OCI-LY1 (cell line): ENCODE data around the gene ALDH1B1.

ENCODE experiments used
- H2AFZ ChIP-seq: fragments of 200-600 bp; sonication (generic), shearing (Covaris generic); 2 replicates; pipeline ENCODE4 v1.6.0; 2014; ENCODE audit warnings: antibody characterized with exemption, mild to moderate bottlenecking, low read length
- H3F3A ChIP-seq: fragments of 200-600 bp; sonication (generic), shearing (Covaris generic); 2 replicates; pipeline ENCODE4 v1.6.0; 2014; ENCODE audit warnings: mild to moderate bottlenecking, antibody characterized with exemption, low read length, moderate library complexity; ENCODE audit not compliant: insufficient read depth
- H3K27ac ChIP-seq: fragments of 200-600 bp; sonication (generic); 2 replicates; pipeline ENCODE4 v1.5.1; 2014; ENCODE audit warnings: low read length, mixed run types, mild to moderate bottlenecking, low read depth; ENCODE audit not compliant: poor library complexity, severe bottlenecking
- H3K27me3 ChIP-seq: fragments of 200-600 bp; sonication (generic); 2 replicates; pipeline ENCODE4 v1.6.0; 2014; ENCODE audit warnings: antibody characterized with exemption, mild to moderate bottlenecking, low read length, moderate library complexity; ENCODE audit not compliant: insufficient read depth
- H3K36me3 ChIP-seq: fragments of 200-600 bp; sonication (generic); 2 replicates; pipeline ENCODE4 v1.6.1; 2014; ENCODE audit warnings: mild to moderate bottlenecking, antibody characterized with exemption, low read length, moderate library complexity, mixed read lengths; ENCODE audit not compliant: insufficient read depth
- H3K4me1 ChIP-seq: fragments of 200-600 bp; sonication (generic); 2 replicates; pipeline ENCODE4 v1.5.1; 2014; ENCODE audit warnings: mild to moderate bottlenecking, low read length, moderate library complexity; ENCODE audit not compliant: insufficient read depth, severe bottlenecking
- H3K4me2 ChIP-seq: fragments of 200-600 bp; sonication (generic), shearing (Covaris generic); 2 replicates; pipeline ENCODE4 v1.6.1; 2014; ENCODE audit warnings: low read length
- H3K4me3 ChIP-seq: fragments of 200-600 bp; sonication (generic); 2 replicates; pipeline ENCODE4 v1.5.1; 2014; ENCODE audit warnings: low read length, low read depth, mild to moderate bottlenecking, mixed read lengths; ENCODE audit not compliant: poor library complexity, severe bottlenecking
- H3K79me2 ChIP-seq: fragments of 200-600 bp; shearing (Covaris generic); 2 replicates; pipeline ENCODE4 v1.6.1; 2016; ENCODE audit warnings: mixed run types, low read length, mixed read lengths; ENCODE audit not compliant: insufficient read depth
- H3K9ac ChIP-seq: fragments of 200-600 bp; sonication (generic), shearing (Covaris generic); 2 replicates; pipeline ENCODE4 v1.6.1; 2014; ENCODE audit warnings: mild to moderate bottlenecking, low read length, mixed read lengths
- H3K9me2 ChIP-seq: fragments of 200-600 bp; sonication (generic), shearing (Covaris generic); 2 replicates; pipeline ENCODE4 v1.6.1; 2014; ENCODE audit warnings: low read depth, mild to moderate bottlenecking, low read length, mixed read lengths
- H3K9me3 ChIP-seq: fragments of 200-600 bp; shearing (Covaris generic); 2 replicates; pipeline ENCODE4 v1.6.1; 2014; ENCODE audit warnings: low read length, mixed read lengths
- H4K20me1 ChIP-seq: fragments of 200-600 bp; sonication (generic), shearing (Covaris generic); 2 replicates; pipeline ENCODE4 v1.6.0; 2016; ENCODE audit warnings: mild to moderate bottlenecking, low read length; ENCODE audit not compliant: insufficient read depth
- CTCF ChIP-seq: fragments of 200-600 bp; sonication (generic), shearing (Covaris generic); IDR thresholded peaks from 2 replicates; pipeline ENCODE4 v1.5.1; 2017; ENCODE audit warnings: mild to moderate bottlenecking, antibody characterized with exemption, low read length, moderate library complexity, mixed read lengths
- EZH2 ChIP-seq: fragments of 200-600 bp; sonication (generic), shearing (Covaris generic); IDR thresholded peaks from 2 replicates; pipeline ENCODE4 v1.8.0; 2017; ENCODE audit warnings: borderline replicate concordance, mixed run types, mild to moderate bottlenecking, antibody characterized with exemption, low read length, moderate library complexity, mixed read lengths

ALDH1B1 gene

GRCh38 chr9:38408719-38409118 lies 16.2 kb downstream of the ALDH1B1 start:
- H3K27ac ChIP-seq, result no peak overlapping the region
- H3K9me3 ChIP-seq, result no peaks in the 10 kb centered on the region
- no peaks in the 10 kb centered on the region for H3K79me2 ChIP-seq
- no peaks in the 10 kb centered on the region for H3F3A ChIP-seq
- H3K4me1 ChIP-seq, result no peaks in the 10 kb centered on the region
- H4K20me1 ChIP-seq, result no peaks in the 10 kb centered on the region
- TF ChIP-seq EZH2, result no peak
- TF ChIP-seq CTCF, result no peak
- H3K36me3 ChIP-seq, result no peaks in the 10 kb centered on the region
- H3K9ac ChIP-seq, result no peak overlapping the region
- H3K9me2 ChIP-seq, result no peaks in the 10 kb centered on the region
- H2AFZ ChIP-seq, result no peak overlapping the region
- H3K27me3 ChIP-seq, result no peaks in the 10 kb centered on the region
- H3K4me3 ChIP-seq, result no peak overlapping the region
- no peak overlapping the region for H3K4me2 ChIP-seq

GRCh38 chr9:38412751-38413150 lies 20.2 kb downstream of the ALDH1B1 start:
- Histone ChIP-seq H3K27ac (no peak overlapping the region), H3K79me2 (no peaks in the 10 kb centered on the region), H3F3A (no peaks in the 10 kb centered on the region), H3K9me3 (no peaks in the 10 kb centered on the region), H3K4me3 (no peak overlapping the region), H3K27me3 (no peaks in the 10 kb centered on the region), H3K9ac (no peak overlapping the region), H2AFZ (no peak overlapping the region), H3K36me3 (no peaks in the 10 kb centered on the region), H3K9me2 (no peaks in the 10 kb centered on the region), H3K4me1 (no peaks in the 10 kb centered on the region), H4K20me1 (no peaks in the 10 kb centered on the region), H3K4me2 (no peak overlapping the region)
- no peak for TF ChIP-seq EZH2
- no peak for TF ChIP-seq CTCF

- no peak for TF ChIP-seq EZH2
- TF ChIP-seq CTCF, result no peak
Observed at GRCh38 chr9:38413283-38413682, 20.8 kb downstream of the ALDH1B1 start.

More at GRCh38 chr9:38413283-38413682, 20.8 kb downstream of the ALDH1B1 start:
- Histone ChIP-seq H3K79me2 (no peaks in the 10 kb centered on the region), H3K27ac (no peak overlapping the region), H3K4me1 (no peaks in the 10 kb centered on the region), H3K9me2 (no peaks in the 10 kb centered on the region), H3K4me2 (no peak overlapping the region), H4K20me1 (no peaks in the 10 kb centered on the region), H3F3A (no peaks in the 10 kb centered on the region), H3K4me3 (no peak overlapping the region), H3K36me3 (no peaks in the 10 kb centered on the region), H3K9ac (no peak overlapping the region), H3K27me3 (no peaks in the 10 kb centered on the region), H2AFZ (no peak overlapping the region), H3K9me3 (no peaks in the 10 kb centered on the region)
